Stimulated activated naive CD4-positive, alpha-beta T cell treated with Interleukin-2 at 50 U/mL for 16 hours (primary cell): ENCODE data around the gene TMC4.

Experiments
- DNase-seq: peaks from one replicate; lab custom pipeline; 2025; lab: John Stamatoyannopoulos, UW

TMC4 gene

DNA sequence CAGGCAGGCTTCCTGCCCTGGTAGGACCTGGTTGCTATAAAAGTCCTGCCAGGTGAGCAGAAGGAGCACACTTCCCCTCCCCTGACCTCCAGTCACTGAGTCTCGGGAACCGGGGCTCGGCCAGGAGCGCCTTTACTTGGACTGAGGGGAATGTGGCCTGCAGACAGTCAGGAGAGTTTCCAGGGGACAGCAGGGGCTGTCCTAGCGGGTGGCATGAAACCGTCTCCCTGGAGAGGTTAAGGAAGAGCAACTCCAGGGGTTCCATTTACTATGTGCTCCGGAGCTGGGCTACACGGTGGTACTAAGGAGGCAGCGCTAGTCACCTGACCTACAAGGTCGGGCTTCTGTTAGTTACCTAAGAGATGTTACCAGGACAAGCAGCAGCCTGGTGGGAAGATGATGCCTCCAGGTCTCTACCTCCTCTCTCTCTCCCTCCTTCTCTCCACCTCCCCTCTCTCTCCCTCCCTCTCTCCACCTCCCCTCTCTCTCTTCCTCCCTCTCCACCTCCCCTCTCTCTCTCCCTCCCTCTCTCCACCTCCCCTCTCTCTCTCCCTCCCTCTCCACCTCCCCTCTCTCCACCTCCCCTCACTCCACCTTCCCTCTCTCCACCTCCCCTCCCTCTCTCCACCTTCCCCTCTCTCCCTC lies 39.5 kb downstream of the TMC4 start:
- DNase-seq, result no peak

DNA sequence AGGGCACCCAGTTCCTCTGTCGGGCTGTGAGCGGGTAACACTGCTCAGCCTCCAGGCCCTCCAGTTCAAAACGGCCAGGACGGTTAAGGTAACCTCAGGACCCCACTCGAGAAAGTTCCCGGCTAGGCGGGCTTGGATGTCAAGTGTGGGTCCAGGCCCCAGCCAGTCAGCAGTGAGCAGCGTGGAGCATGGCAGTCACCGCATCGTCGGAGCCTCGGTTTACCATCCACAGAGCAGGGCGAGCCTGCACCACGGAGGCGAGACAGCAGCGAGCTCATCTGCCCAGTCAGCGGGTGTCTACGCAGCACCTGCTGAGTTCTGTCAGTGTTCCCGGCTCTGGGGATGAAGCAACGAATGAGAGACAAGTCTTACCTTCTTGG lies 43.4 kb downstream of the TMC4 start:
- no peak for DNase-seq

- DNase-seq, result no peak
Measured at GRCh38 chr19:54128796-54129616, 44.0 kb downstream of the TMC4 start.

- no peak for DNase-seq
Measured at GRCh38 chr19:54128441-54128725, 44.6 kb downstream of the TMC4 start.

DNA sequence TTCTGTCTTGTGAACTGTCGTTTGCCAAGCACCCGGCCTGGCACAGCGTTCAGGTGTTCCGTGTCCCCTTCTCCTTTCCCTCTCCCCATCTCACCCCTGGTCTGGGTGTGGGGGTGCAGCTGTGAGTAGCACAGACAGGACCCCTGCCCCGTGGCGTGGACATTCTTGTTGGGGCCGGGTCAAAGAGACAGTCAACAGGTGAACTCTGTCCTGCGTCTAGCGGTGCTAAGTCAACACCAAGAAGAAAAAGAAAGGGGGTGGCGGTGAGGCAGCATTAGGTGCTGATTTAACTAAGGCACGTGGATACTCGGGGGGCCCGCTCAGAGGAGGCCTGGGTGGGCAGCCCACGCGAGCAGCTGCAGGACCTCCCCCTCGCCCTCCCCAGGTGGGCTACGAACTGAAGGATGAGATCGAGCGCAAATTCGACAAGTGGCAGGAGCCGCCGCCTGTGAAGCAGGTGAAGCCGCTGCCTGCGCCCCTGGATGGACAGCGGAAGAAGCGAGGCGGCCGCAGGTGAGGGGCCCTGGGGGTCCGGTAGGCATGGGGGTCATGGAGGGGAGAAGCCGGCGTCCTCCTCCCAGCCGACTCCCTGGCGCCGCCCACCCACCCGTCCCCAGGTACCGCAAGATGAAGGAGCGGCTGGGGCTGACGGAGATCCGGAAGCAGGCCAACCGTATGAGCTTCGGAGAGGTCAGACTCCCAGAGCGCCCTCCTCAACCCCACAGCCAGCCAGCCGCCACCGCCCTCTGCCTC lies 45.1 kb downstream of the TMC4 start:
- DNase-seq, result no peak

GRCh38 chr19:54125713-54126112 lies 47.2 kb downstream of the TMC4 start:
- no peak for DNase-seq

DNA sequence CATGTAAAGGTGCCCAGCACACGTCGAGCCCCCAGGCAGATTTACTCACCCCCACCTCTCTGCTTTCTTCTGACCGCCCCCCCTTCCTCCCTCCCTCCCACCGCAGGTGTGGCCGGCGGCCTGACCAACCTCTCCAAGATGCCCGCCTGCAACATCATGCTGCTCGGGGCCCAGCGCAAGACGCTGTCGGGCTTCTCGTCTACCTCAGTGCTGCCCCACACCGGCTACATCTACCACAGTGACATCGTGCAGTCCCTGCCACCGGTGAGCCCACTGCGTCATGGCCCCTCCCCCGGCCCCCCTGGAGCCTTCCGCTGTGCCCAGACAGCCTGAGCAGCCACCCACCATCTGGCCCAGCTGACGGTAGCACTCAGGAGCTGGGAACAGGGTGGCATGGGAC lies 48.6 kb downstream of the TMC4 start:
- DNase-seq, result no peak

GRCh38 chr19:54123682-54124081 lies 49.3 kb downstream of the TMC4 start:
- DNase-seq, result no peak

DNA sequence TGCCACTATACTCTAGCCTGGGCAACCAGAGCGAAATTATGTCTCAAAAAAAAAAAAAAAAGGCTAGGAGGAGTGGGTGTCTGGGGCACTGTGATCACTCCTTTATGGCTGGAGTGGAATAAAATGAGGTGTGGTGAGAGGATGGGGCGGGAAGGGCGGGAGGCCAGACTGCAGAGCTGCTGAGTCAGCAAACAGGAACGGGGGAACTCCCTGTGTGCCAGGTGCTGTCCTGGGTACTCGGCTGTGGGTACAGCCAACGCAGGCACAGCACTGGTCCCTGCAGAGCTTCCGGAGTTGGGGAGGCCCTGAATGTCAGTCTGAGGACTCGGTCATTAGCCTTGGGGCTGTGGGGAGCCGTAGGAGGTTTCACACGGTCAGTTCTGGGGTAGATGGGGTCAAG lies 51.7 kb downstream of the TMC4 start:
- no peak for DNase-seq

- peak; percentile 95 for DNase-seq
Measured at GRCh38 chr19:54115109-54116063, 57.6 kb downstream of the TMC4 start, which contains the start of the genes PRPF31 and TFPT. PRPF31 (plus strand) TSS chr19:54115754; CDS start chr19:54118279, 2,525 bp downstream. TFPT (minus strand) TSS chr19:54115657; CDS start chr19:54115269, 388 bp downstream.

DNA sequence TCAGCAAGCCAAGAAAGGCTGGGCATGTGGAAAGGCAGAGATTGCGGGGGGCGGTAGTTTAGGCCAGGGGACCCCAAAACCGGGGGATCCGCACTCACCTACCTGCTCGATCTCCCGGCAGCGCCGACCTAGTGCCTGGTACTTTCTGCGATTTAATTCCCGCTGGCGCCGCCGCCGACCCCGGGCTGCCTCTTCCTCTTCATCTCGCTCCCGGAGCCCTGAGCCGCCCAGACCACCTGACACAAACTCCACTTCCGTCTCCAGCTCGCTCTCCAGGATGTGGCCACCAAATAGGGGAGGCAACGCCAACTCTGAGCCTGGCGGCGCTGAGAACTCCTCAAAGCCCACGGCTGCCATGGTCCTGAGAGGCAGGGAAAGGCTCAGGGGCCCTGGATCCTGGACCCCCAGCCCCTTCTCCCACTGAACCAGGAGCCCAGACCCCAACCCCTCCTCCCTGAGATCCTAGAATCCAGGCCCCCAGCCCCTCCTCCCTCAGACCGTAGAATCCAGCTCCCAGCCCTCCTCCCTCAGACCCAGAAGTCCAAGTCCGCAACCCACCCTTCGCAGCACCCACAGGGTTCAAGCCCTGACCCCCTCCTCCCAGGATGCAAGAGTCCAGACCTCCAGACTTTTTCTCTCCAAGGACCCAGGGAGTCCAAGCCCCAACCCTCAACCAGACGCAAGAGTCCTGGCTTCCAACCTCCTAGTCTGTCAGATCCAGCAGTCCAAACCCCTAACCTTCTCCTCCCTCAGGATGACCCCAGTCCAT lies 58.4 kb downstream of the TMC4 start:
- peak; percentile 20 for DNase-seq
